ENCODE measurements around the gene ADARB2. TPM values are rescaled to one million over a fixed set of nuclear protein-coding genes. Genes with fewer than 3 reads are reported as not detected.
"Not testable (repeated sequence)": the region's sequence is repeated elsewhere in the genome, so short reads cannot be mapped to it uniquely, and the experiment has no call there.

The ADARB2 gene
- total RNA-seq, 4 donors from 2014 or later: 8.4 to 23.2 (median 19.6) TPM

GRCh38 chr10:1434202-1434601 lies 303.1 kb downstream of the ADARB2 start:
- DNase-seq (ENCODE audit: low spot score in 2 of 2): no peak
- H3K4me1 ChIP-seq: no peaks in the 10 kb centered on the region
- no peak overlapping the region for H3K27ac ChIP-seq
- H3K4me3 ChIP-seq: no peak overlapping the region
- no peaks in the 10 kb centered on the region for H3K36me3 ChIP-seq
- TF ChIP-seq POLR2A (IDR thresholded peaks at IDR 0.05): no peak
- TF ChIP-seq CTCF (IDR thresholded peaks at IDR 0.05): no peak
- no peak for TF ChIP-seq EP300 (IDR thresholded peaks at IDR 0.05)
- peaks cover 0 to 17% (median 1%) of the 10 kb centered on the region in 4 donors for H3K9me3 ChIP-seq
- 66 to 69% methylated on average over 11 of the region's 11 CpGs for WGBS, 2 donors
- H3K27me3 ChIP-seq: no peaks in the 10 kb centered on the region

GRCh38 chr10:1432161-1432560 lies 305.2 kb downstream of the ADARB2 start:
- WGBS, 2 donors: 51 to 78% methylated on average over 3 of the region's 3 CpGs
- Histone ChIP-seq H3K27ac (no peak overlapping the region), H3K27me3 (no peaks in the 10 kb centered on the region), H3K4me1 (no peaks in the 10 kb centered on the region), H3K9me3 (peaks cover 0 to 17% (median 1%) of the 10 kb centered on the region in 4 donors), H3K4me3 (no peak overlapping the region), H3K36me3 (no peaks in the 10 kb centered on the region)
- no peak for DNase-seq (ENCODE audit: low spot score in 2 of 2)
- no peak for TF ChIP-seq CTCF (IDR thresholded peaks at IDR 0.05)
- no peak for TF ChIP-seq EP300 (IDR thresholded peaks at IDR 0.05)
- TF ChIP-seq POLR2A (IDR thresholded peaks at IDR 0.05): no peak

GRCh38 chr10:1431229-1431628 lies 306.1 kb downstream of the ADARB2 start:
- DNase-seq (ENCODE audit: low spot score in 2 of 2): no peak
- TF ChIP-seq CTCF (IDR thresholded peaks at IDR 0.05) (no peak), POLR2A (IDR thresholded peaks at IDR 0.05) (no peak)
- Histone ChIP-seq H3K36me3 (no peaks in the 10 kb centered on the region), H3K4me3 (no peak overlapping the region), H3K27me3 (no peaks in the 10 kb centered on the region), H3K4me1 (no peaks in the 10 kb centered on the region), H3K9me3 (peaks cover 0 to 17% (median 1%) of the 10 kb centered on the region in 4 donors), H3K27ac (no peak overlapping the region)
- 93 to 96% methylated on average over 1 of the region's 1 CpG for WGBS, 2 donors

GRCh38 chr10:1427521-1428186 lies 309.7 kb downstream of the ADARB2 start:
- not testable (repeated sequence) for H3K4me3 ChIP-seq; H3K27ac ChIP-seq; H3K36me3 ChIP-seq; H3K27me3 ChIP-seq; DNase-seq (ENCODE audit: low spot score in 2 of 2); H3K4me1 ChIP-seq
- 49 to 50% methylated on average over 3 of the region's 3 CpGs for WGBS, 2 donors
- peaks cover 0 to 17% (median 1%) of the 10 kb centered on the region in 4 donors for H3K9me3 ChIP-seq

GRCh38 chr10:1426786-1427185 lies 310.5 kb downstream of the ADARB2 start:
- WGBS, 2 donors: 84 to 95% methylated on average over 6 of the region's 6 CpGs
- H3K9me3 ChIP-seq: peaks cover 0 to 13% (median 1%) of the 10 kb centered on the region in 4 donors
- no peaks in the 10 kb centered on the region for H3K27me3 ChIP-seq
- no peaks in the 10 kb centered on the region for H3K4me1 ChIP-seq
- TF ChIP-seq EP300 (IDR thresholded peaks at IDR 0.05) (no peak), CTCF (IDR thresholded peaks at IDR 0.05) (no peak), POLR2A (IDR thresholded peaks at IDR 0.05) (no peak)
- H3K4me3 ChIP-seq: no peak overlapping the region
- no peak overlapping the region for H3K27ac ChIP-seq
- H3K36me3 ChIP-seq: no peaks in the 10 kb centered on the region
- no peak for DNase-seq (ENCODE audit: low spot score in 2 of 2)
